NCI-H2227 (cell line): ENCODE results near the gene TTLL10.
"Not testable (repeated sequence)": the region's sequence is repeated elsewhere in the genome, so short reads cannot be mapped to it uniquely, and the experiment has no call there.

Experiments
- DNase-seq: peaks from one replicate; lab custom pipeline; 2025; ENCODE audit not compliant: unreplicated experiment; lab: John Stamatoyannopoulos, UW

Gene TTLL10

GRCh38 chr1:1183833-1184775 is 10.4 kb downstream of the TTLL10 start:
- DNase-seq = no peak

DNA sequence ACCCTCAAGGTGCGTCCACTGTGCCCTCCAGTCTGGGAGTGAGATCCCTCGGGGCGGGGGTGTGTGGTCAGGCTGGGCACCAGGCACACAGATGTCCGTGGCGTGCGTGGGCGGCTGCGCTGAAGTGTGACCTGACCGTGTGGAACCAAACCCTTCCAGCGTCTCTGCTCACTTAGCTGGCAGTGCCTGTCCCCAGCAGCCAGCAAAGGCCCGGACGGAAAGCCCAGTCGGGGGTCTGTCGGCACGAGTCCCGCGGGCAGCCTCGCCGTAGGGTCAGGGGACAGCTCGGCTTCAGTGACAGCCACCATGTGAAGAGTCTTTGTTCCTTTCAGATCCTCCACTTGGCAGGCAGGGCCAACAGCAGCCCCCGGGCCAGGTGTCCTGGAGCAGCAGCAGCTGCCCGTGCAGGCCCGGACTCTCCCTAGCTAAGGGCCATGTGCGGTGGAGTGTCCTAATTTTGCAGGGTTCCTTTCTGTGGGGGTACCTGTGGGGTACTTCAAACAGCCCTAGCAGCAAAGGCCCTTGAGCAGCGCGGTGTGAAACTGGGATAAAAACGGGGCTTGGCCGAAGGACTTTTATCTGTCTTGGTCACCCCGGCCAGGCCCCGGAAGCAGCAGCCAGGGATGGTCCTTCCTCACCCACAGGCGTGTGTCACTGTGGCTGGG is 11.6 kb downstream of the TTLL10 start:
- no peak for DNase-seq

GRCh38 chr1:1187938-1188337 is 14.3 kb downstream of the TTLL10 start:
- no peak for DNase-seq

GRCh38 chr1:1189111-1189510 is 15.4 kb downstream of the TTLL10 start:
- no peak for DNase-seq

DNA sequence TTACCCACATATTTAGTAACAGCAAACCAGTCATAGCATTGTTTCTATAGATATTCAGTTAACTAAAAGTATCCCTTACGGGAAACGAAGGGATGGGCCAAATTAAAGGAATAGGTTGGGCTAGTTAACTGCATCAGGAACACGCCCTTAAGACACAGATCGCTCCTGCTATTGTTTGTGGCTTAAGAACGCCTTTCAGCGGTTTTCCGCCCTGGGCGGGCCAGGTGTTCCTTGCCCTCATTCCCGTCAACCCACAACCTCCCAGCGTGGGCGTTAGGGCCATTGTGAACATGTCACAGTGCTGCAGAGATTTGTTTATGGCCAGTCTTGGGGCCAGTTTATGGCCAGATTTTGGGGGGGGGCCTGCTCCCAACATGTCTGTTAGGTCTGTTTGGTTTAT is 18.1 kb downstream of the TTLL10 start:
- no peak for DNase-seq

- DNase-seq = no peak
Observed at GRCh38 chr1:1194723-1195122, 21.0 kb downstream of the TTLL10 start.

DNA sequence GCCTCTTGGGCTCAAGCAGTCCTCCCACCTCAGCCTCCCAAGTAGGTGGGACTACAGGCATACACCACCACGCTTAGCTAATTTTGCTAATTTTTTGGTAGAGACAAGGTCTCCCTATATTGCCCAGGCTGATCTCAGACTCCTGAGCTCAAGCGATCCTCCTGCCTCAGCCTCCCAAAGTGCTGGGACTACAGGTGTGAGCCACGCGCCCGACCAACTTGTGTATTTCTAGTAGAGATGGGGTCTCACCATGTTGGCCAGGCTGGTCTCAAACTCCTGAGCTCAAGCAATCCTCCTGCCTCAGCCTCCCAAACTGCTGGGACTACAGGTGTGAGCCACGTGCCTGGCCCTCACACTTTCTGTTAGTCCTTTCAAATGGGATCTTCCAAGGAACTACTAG is 22.0 kb downstream of the TTLL10 start:
- not testable (repeated sequence) for DNase-seq

- no peak for DNase-seq
Observed at GRCh38 chr1:1196431-1197187, 22.9 kb downstream of the TTLL10 start.

GRCh38 chr1:1197188-1197500 is 23.5 kb downstream of the TTLL10 start:
- DNase-seq = no peak

GRCh38 chr1:1197551-1198422 is 24.1 kb downstream of the TTLL10 start:
- DNase-seq = no peak

DNA sequence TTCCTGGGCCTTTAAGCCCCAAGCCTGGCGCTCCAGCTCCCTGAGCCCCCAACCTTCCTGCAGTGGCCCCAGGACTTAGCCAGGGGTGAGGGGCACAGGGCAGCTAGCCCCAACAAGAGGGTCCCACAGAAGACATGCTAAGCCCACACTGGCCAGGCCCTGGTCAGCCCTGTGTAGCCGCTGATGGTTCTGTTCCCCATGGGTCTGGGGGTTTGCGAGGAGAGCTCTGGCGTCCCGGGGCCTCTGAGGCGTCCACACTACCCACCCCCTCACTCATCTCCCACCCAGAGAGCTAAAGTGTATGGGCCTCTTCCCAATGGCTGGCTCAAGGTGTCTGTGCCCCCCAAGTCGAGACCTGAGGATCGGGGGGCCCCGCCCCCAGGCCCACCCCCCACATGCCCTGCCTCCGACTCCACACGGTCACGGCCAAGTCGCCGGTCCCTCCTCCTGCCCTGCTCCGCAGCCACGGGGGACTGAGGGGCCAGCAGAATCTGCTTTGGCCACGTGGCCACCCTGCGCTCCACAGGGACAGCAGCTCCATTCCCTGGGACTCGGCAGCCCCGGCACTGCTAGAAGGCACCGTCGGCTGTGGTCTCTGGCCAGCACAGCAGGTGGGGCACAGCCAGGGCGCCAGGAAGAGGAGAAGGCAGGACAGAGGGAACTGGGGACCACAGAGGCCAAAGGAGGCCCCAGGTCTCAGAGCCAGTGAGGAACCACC is 24.9 kb downstream of the TTLL10 start:
- no peak for DNase-seq

DNA sequence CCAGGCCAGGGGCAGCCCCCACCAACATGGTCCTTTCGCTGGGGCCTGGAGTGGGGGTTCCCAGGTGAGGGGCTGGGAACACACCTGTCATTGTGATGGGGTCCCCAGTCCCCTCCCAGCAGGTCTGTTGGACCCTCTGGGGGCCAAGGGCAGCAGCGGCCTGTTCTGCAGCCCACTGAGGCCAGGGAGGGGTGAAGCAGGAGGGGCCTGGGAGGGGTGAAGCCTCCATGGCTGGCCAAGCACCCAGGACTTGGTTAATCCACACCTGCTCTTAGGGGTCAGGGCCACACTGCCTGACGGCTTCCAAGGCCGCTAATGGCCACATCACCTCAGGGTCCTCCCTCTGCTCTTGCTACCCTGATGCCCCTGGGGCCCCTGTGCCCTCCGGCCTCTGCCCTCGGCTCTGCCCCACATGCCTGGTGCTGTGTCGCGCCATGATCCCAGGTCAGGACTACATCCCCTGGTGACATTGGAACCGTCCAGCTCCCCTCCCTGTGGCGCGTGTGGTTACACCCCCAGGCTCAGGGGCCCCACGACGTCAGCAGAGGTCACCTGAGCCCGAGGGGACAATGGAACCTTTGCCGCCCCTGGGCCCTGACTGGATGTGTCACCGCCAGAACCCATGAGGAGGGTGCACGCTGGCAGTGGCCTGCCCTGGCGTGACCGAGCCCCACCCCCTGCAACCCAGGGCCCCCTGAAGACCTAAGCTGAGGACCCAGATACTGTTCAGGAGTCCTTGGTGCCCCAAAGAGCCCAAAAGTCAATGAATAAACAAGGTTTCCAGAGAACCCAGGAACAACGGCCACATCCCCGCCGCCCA is 25.7 kb downstream of the TTLL10 start:
- no peak for DNase-seq

GRCh38 chr1:1199961-1200875 is 26.5 kb downstream of the TTLL10 start:
- no peak for DNase-seq

DNA sequence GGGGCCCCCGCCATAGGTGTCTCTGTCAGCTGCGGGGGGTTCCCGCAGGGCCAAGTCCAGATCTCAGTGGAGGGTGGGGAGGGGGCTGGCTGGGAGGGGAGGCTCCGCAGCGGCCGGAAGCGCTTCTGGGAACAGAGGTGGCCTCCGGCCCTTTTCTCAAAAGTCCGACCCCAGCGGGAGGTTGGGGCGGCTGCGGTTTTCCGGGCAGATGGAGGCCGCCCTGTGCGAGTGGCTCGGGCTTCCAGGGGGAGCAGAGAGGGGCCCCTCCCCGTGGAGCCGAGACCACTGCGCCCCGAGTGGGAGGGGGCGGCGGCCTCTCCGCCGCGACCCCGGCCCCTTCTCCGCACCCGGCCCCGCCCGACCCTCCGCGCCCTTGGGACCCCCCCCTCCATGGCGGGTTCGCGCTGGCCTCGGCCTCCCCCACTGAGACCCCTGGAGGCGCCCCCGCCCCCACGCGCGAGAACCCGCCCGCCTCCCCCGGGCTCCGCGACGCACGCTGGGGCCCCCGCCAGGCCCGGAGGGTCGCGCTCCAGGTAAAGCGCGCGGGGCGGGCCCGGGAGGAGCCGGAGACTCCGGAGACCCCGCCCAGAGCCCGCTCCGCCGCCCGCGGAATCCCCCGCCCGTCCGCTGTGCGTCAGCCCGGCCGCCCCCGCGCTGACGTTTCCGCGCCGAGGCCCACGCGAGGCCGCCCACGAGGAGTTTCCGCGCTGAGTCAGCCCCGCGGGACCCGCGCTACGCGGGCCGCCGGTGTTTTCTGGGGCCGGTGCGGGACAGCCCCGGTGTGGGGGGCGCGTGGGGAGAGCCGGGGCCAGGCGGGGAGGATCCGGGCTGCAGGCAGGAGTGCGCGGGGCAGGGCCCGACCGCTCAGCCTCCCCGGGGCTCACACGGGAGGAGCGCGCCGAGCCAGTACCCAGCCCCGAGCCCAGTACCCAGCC is 27.5 kb downstream of the TTLL10 start:
- DNase-seq = peak; percentile 68

- DNase-seq = no peak
Observed at GRCh38 chr1:1202831-1203560, 29.3 kb downstream of the TTLL10 start.

GRCh38 chr1:1203561-1204424 is 30.1 kb downstream of the TTLL10 start:
- no peak for DNase-seq
